NCI-H1694 (cell line): ENCODE measurements around the gene ALDH6A1.
"Not testable (repeated sequence)": the region's sequence is repeated elsewhere in the genome, so short reads cannot be mapped to it uniquely, and the experiment has no call there.

Experiments used
- DNase-seq: peaks from one replicate; lab custom pipeline; 2025; lab: John Stamatoyannopoulos, UW

Gene ALDH6A1

DNA sequence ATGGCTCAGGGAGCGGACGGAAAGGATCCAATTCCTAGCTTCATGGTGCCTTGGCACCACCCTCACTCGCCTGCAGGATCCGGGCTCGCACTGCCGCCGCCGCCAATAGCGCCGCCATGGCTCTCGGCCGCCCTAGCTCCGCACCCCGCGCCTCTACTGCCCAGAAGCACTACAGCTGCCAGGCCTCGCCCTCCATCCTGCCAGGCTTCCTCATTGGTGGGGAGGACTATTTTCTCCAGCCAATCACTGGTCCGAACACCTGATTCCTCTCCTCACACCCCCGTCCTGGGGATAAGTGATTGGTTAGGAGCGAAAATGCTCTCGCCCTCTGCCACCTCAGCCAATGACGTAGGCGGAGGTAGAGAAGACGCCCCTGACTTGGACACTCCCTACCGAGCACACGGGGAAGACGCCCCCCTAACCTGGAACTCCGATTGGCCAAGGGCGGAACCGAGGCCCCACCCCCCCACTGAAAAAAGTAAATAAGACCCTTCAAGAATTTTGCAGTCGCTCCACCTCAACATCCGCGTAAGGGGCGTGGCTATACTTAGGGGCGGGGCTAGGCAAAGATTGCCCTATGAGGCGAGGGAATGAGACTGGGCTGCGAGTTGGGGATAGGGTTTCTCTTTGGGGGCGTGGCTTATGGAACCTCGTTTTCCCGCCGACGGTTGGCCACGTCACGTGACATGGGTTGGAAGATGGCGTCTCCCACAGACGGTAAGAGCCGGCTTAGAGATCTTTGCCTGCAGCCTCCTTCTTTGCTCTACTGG is at the start of gene ALDH6A1, which contains the start of gene LIN52:
Gene ALDH6A1 (minus strand): TSS at position 177 of the 770 bp plus-strand sequence. CDS start 59 bp downstream, at position 118.
Gene LIN52 (plus strand): TSS at position 680 of the 770 bp plus-strand sequence. CDS start 19 bp downstream, at position 699.
- DNase-seq = peak; percentile 100

DNA sequence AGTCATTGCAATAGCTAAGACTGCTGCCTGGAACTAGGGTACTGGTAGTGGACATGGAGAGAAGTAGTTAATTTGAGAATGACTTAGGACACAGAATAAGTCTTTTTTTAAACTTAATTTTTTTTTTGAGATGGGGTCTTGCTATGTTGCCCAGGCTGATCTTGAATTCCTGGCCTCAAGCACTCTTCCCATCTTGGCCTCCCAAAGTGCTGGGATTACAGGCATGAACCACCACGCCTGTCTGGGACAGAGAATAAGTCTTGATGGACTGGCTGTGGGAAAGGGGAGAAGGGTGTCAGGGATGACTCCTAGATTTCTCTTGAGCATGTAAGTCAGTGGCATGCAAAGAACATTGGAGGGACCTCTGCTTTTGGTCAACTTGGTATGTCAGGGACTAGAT is 43.4 kb upstream of the ALDH6A1 start:
- DNase-seq = no peak

DNA sequence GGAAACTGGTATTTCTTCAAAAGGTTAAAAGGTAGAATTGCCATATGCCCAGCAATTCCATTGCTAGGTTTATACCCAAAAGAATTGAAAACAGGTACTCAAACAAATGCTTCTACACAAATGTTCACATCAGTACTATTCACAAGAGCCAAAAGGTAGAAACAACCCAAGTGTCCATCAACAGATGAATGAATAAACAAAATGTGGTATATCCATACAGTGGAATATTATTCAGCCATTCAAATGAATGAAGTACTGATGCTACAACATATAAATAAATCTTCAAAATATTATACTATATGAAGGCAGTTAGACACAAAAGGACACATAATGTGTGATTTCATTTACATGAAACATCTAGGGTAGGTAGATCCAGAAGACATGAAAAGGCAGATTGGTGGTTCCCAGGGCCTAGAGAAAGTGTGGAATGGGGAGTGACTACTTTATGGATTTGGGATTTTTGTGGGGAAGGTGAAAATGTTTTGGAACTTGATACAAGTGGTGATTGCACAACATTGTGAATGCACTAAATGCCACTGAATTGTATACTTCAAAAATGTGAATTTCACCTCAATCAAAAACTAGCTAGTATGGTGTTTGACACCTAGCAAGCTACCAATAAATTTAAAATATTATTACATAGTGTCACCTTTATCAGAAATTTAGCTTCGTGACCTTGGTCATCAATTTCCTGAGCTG is 42.2 kb upstream of the ALDH6A1 start:
- no peak for DNase-seq

DNA sequence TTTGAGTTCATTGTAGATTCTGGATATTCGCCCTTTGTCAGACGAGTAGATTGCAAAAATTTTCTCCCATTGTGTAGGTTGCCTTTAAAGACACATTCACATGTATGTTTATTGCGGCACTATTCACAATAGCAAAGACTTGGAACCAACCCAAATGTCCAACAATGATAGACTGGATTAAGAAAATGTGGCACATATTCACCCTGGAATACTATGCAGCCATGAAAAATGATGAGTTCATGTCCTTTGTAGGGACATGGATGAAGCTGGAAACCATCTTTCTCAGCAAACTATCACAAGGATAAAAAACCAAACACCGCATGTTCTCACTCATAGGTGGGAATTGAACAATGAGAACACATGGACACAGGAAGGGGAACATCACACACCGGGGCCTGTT is 41.2 kb upstream of the ALDH6A1 start:
- DNase-seq = not testable (repeated sequence)

DNA sequence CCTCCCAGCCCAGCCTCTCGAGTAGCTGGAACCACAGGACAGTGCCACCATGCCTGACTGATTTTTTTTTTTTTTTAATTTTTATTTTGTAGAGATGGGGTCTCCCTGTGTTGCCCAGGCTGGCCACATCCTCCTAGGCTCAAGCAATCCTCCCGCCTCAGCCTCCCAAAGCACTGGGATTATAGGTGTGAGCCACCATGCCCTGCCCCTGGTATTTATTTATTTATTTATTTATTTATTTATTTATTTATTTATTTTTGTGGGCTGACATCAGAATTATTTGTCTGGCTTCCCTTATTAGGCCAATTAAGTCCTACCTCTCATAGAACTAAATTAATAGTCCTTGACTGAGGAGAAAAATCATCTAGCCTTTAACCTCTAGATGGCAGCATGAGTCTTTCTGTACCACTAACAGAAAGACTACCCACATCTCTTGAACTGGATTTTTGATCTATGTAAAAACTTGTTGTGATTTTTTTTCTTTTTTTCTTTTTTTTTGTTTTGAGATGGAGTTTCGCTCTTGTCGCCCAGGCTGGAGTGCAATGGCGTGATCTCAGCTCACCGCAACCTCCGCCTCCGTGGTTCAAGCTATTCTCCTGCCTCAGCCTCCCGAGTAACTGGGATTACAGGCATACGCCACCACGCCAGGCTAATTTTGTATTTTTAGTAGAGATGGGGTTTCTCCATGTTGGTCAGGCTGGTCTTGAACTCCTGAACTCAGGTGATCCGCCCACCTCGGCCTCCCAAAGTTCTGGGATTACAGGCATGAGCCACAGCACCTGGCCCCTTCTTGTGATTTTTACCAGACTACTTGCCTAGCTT is 27.4 kb upstream of the ALDH6A1 start:
- DNase-seq = peak; percentile 93

DNA sequence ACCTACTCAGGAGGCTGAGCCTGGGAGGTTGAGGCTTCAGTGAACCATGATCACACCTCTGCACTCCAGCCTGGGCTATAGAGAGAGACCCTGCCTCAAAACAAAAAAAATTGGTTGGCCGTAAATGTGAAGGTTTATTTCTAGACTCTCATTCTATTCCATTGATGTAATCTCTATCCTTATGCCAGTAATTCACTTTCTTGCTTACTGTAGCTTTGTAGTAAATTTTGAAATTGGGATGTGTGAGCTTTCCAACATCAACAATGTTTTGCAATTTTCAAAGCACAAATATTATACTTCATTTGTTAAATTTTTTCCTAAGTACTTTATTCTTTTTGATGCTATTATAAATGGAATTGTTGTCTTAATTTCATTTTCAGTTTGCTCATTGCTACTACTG is 25.1 kb upstream of the ALDH6A1 start:
- DNase-seq = no peak

DNA sequence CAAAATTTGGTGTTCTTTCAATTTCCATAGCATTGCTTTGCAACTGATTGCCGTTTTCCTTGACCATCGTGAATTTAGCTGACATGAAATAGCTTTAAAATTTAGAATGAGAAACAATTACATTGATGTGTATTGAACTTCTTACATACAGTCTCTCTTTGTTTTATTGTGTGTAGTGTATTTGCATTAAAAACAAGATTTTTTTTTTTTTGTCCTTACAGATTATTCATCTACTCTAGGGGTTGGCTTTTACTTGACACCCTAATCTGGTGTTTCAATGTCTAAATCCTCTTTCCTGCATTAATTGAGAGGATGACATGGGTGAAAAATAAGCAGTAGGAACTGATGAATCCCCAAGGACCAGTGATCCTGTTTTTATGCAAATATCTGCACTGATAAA is 21.1 kb upstream of the ALDH6A1 start:
- no peak for DNase-seq

DNA sequence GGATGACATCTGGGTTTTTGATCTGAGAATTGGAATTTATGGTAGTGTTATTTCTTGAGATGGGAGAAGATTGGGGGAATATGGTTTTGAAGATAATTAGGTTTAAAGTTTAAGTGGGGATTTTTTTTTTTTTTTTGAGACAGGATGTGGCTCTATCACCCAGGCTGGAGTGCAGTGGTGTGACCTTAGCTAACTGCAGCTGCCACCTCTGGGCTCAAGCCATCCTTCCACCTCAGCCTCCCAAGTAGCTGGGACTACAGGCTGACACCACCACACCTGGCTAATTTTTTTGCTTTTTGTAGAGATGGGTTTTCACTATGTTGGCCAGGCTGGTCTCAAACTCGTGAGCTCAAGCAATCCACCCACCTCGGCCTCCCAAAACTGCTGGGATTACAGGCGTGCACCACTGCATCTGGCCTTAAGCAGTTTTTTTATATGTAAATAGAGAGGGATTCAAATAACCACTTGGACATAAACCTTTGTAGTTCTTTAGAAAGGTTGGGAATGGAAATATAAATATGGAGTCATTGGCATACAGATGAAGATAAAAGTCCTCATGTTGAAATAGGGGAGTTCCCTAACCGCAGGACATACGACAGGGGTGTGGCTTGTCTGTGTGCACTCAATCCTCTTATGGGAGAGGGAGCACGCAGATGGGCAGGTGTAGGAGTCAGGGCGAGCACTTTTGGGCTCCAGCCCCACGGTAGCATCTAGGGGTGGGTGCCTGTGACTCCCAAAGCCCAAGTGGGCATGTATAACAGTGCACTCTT is 5.2 kb upstream of the ALDH6A1 start:
- no peak for DNase-seq

DNA sequence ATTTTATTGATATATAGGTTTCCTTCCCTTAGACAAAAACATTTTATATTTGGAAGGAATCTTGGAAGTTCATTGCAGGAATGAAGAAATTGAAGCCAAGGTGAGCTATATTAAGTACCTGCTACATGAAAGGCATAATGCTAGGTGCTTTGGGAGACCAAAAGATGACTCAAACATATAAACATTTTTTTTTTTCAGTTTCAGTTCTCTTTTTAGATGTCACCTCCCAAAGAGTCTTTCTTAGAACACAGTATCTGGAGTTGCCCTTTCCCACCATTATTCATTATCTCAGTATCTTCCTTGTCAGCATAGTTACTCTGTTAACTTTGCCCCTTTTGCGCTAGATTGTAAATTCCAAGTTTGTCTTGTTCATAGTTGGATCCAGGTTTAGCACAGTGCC is 1.6 kb upstream of the ALDH6A1 start:
- DNase-seq = no peak

DNA sequence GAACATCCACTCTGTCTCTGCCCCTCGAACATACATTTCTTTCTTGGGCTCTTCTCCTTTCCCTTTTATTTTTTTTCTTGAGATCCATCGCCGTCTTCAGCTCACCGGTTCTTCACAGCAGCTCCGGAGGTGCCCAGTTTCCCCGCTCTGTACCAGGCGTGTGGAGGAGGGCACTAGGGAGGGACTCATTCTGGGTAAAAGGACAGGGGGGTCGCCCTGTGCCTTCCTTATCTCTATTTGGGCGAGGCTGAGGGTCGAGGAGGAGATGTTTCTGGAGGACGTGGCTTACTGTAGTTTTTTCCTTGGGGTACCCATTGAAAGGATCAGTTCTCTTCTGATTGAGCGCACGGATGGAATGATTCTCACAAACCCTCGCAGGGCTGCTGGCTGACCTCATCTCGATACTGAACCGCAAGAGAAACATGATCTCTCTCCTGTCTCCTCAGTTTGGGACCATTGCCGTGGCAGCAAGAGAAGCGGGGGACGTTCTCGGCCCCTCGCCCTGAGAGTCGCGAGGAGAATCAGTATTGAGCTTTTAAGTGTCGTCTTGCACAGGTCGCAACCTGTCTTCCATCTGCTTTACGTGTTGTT is 889 bp upstream of the ALDH6A1 start:
- no peak for DNase-seq

DNA sequence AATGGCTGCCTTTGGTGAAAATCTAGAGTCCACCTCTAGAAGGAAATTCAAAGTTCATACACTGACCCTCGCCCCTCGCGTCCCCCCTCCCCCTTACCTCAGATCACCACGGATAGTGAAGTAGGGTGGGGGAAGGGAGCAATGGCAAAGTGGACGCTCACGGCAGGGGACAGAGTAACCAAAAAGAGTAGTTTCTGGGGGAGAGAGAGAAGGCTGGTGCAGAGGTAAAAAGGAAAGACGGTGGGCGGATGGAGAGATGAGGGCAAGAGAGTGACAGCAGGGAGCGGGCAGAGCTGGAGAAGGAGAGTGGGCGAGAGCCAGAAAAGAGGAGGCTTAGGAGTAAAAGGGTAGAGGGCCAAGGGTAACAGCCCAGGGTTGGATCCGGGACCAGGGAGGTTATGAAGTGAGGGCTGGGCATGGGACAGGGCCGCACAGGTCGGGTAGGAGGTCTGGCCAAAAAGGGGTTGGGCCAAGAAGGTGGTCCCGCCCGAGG is 423 bp downstream of the ALDH6A1 start:
- no peak for DNase-seq

DNA sequence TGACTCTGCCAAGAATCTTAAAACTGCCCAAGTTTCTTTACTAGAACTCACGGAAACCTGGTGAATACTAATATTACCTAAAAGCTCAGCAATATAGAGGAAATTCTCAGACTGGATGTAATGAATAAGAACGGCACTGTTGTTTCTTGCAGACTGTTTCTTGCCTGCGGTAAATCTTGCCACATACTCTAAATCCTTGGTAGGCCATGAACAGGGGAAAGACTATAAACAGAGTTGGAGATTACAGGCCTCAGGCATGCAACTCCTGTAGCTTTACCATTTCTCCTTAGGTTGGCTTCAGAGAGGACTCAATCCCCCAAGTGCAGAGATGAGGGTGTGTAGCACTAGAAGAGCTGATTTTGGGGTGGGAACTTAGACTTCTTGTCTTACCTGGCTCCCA is 1.1 kb downstream of the ALDH6A1 start:
- no peak for DNase-seq

DNA sequence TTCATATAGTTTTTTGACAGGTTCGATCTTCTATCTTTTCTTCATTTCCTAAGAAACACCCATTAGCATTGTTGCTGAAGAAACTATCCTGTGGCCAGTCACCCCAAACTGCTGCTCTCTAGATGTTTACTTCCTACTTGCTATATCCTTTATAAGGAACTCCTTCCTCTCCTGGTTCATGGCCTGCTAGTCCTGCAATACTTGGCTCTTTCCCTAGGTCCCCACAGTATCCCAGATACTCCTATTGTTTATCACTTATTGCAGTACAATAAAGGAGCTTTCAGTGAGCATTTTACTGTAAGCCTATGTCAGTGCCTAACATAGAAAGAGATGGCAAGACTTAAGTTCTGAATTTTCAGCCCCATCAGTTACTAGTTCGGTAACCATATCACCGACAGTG is 2.8 kb downstream of the ALDH6A1 start:
- DNase-seq = no peak

DNA sequence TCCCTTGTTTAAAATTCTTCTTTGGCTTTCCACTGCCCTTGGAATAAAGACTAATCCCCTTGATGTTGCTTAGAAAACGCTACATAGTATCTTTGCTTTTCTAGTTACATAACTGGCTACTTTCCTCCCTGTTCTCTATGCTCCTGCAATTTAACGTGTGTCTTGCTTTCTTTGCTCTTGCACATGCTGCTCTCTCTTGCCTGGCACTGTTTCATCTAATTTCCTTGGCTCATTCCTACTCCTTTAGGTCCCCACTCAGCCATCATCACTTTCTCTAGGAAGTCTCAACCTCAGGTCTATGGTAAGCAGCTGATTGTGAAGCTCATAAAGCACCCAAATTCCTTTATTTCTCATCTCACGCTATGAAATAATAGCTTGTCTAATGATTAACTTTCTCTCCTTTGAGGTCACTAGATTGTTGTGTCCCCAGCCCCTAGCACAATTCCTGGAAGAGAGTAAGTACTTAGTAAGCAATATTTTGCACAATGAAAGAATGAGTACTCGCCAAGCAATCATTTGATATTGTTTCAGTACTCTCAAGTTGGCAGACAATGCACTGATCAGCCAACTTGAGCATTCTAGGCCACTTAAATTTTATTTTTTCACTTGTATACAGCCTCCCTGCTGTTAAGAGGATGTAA is 3.3 kb downstream of the ALDH6A1 start:
- DNase-seq = no peak

DNA sequence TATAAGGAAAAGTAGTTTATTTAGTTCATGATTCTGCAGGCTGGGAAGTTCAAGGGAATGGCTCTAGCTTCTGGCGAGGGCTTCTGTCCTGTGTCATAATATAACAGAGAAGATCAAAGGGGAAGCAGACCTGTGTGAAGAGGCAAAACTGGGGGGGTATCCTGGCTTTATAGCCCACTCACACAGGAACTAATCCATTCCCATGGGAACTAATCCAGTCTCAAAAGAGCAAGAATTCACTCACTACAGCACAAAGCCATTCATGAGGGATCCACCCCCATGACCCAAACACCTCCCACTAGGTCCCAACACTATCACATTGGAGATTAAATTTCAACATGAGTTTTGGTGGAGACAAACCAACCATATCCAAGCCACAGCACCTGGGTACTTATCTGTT is 6.9 kb downstream of the ALDH6A1 start:
- no peak for DNase-seq

DNA sequence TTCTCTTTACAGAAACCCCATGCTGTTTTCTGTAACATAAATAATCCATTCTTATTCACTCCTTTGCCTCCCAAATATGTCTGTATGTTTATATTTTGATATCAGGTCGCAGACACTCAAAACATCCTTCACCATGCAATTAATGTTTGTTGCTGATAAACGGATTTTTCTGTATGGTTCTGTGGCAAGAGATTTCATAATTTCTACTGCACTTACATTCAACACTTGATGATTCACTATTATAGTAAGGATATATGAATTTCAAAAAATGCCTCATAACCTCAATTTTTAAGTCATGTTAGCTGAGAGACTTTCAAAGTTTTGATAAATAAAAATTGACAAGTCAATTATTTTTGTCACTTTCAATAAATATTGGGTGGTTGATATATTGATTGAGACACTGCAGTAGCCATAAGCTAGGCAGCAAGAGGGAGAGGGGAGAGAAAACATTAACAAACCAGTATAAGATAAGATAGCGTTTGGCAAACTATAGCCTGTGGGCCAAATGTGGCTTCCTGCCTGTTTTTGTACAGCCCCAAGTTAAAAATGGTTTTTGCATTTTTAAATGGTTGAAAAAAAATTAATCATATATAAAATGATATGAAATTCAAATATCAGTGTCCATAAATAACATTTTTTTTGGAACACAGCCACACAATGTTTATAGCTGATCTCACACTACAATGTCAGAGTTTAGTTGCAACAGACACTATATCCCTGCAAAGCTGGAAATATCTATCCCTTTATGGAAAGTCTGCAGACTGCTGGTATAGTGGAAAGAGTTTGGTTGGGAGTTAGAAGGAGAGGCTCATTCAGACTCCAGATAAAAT is 18.3 kb downstream of the ALDH6A1 start:
- no peak for DNase-seq

DNA sequence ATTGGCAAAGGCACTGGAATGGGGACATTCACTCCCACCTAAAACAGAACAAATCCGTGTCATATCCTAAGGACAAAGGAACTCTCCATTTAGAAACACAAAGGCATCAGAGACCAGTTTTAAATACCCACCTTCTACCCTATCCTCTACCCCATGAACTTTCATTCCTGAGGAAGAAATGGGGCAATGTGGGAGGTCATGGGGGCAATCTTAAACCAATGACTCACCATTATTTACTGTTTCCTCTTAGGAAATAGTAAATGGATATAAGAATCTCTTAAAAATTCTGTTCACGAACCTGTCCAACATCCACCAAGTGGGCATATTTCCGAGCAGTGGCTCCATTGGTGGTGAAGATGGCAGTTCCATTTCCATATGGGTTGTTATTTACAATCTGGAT is 19.4 kb downstream of the ALDH6A1 start:
- no peak for DNase-seq

DNA sequence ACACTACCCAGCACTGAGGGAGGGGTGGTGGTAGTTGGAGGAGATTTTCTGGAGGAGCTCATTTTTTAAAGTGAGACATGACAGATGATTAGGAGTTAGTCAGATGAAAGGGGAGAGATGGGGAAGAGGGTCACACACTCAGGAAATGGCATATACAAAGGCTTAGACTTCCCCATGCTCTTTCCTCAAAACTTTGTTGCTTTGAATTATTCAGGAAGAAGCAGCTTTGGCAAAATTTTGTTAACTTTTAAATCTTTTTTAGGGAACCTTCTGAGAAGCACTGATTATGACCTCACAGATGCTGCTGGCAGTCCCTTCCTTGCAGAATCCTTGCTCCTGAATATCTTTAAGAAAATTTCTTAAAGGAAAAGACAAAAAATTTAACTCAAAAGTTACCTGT is 19.8 kb downstream of the ALDH6A1 start:
- DNase-seq = no peak

DNA sequence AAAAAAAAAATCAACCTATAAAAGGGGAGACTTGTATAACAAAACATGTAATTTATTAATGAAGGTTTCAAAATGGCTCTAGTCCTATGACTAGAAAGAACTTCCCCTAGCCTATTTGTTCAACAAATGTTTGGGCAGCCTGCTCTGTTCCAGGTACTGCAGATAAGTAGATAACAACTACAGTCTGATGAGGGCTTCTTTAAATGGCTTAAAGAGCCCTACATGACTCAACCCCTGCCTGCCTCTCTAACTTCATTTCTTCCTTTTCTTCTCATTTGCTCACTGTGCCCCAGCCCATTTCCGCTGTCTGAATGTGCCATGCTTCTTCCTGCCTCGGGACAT is 21.5 kb downstream of the ALDH6A1 start:
- DNase-seq = no peak
